ENCODE results near the gene TSN.

TSN gene

GRCh38 chr2:121748202-121748601 is 7.2 kb upstream of the TSN start:
- DNase-seq: peak; percentile 51

GRCh38 chr2:121754851-121755236 is 607 bp upstream of the TSN start:
- no peak for DNase-seq

- DNase-seq: no peak
Observed at GRCh38 chr2:121764681-121765228, 9.3 kb downstream of the TSN start.

GRCh38 chr2:121766624-121767023 is 11.2 kb downstream of the TSN start:
- no peak for DNase-seq

- no peak for DNase-seq
Observed at GRCh38 chr2:121768143-121768755, 12.8 kb downstream of the TSN start.

- no peak for DNase-seq
Observed at GRCh38 chr2:121771976-121772742, 16.7 kb downstream of the TSN start.

GRCh38 chr2:121774235-121774634 is 18.8 kb downstream of the TSN start:
- DNase-seq: no peak

GRCh38 chr2:121776361-121776760 is 20.9 kb downstream of the TSN start:
- no peak for DNase-seq

- DNase-seq: peak; percentile 12
Observed at GRCh38 chr2:121776885-121777698, 21.6 kb downstream of the TSN start.

GRCh38 chr2:121777699-121778058 is 22.2 kb downstream of the TSN start:
- peak; percentile 74 for DNase-seq

- DNase-seq: no peak
Observed at GRCh38 chr2:121778741-121779487, 23.5 kb downstream of the TSN start.

GRCh38 chr2:121783180-121783579 is 27.7 kb downstream of the TSN start:
- no peak for DNase-seq

GRCh38 chr2:121788685-121789084 is 33.2 kb downstream of the TSN start:
- DNase-seq: no peak

GRCh38 chr2:121790276-121790956 is 35.0 kb downstream of the TSN start:
- peak; percentile 90 for DNase-seq

GRCh38 chr2:121791290-121791689 is 35.8 kb downstream of the TSN start:
- no peak for DNase-seq

GRCh38 chr2:121791801-121792221 is 36.4 kb downstream of the TSN start:
- peak; percentile 12 for DNase-seq

GRCh38 chr2:121793816-121794215 is 38.4 kb downstream of the TSN start:
- DNase-seq: no peak

- no peak for DNase-seq
Observed at GRCh38 chr2:121794233-121794632, 38.8 kb downstream of the TSN start.

GRCh38 chr2:121796239-121796638 is 40.8 kb downstream of the TSN start:
- no peak for DNase-seq

GRCh38 chr2:121798617-121799016 is 43.2 kb downstream of the TSN start:
- DNase-seq: no peak

- DNase-seq: no peak
Observed at GRCh38 chr2:121801916-121802315, 46.5 kb downstream of the TSN start.

- DNase-seq: no peak
Observed at GRCh38 chr2:121803503-121803902, 48.1 kb downstream of the TSN start.
